IPS-NIHi7 (cell line): ENCODE results near the gene PSTPIP2.
"Not testable (repeated sequence)": the region's sequence is repeated elsewhere in the genome, so short reads cannot be mapped to it uniquely, and the experiment has no call there.

Experiments
- DNase-seq: peaks from one replicate; pipeline ENCODE4 v3.0.0; 2012; ENCODE audit warnings: mixed read lengths; ENCODE audit errors: extremely low spot score

PSTPIP2 gene, protein sequence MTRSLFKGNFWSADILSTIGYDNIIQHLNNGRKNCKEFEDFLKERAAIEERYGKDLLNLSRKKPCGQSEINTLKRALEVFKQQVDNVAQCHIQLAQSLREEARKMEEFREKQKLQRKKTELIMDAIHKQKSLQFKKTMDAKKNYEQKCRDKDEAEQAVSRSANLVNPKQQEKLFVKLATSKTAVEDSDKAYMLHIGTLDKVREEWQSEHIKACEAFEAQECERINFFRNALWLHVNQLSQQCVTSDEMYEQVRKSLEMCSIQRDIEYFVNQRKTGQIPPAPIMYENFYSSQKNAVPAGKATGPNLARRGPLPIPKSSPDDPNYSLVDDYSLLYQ

DNA sequence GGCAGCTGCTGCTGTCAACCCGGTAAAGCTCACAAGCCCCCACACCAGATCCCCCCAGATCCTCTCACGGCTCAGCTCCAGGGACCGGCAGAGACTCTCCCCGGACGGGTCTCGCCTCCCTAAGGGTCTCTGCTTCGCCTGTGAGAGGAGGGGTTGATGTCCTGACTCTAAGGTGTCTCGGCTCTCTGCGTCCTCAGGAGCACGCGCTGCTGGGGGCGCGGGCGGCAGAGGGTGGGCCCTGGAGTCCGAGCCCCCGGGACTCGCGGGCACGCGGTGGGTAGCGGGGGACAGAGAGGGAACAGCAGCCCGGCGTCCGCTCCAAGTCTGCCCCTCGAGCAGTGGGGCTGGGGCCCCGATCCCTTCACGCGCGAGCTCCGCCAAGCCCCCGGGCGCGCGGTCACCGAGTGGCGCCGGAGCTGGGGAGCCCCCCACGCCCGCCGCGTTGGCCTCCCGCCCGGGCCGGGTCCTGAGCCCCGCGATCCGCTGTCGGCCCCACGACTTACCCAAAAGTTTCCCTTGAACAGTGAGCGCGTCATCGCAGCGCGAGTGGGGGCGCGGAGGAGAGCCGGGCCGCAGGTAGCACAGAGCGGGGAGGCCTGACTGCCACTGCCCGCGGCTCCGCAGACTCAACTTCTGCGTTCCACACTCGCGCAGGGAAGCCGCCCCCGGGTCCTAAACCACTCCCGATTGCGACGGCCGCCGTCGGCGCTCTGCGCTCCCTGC is at the start of gene PSTPIP2:
TSS of gene PSTPIP2 (minus strand) at position 608 of the 723 bp plus-strand sequence. CDS start at position 536, 72 bp downstream.
- DNase-seq, result peak; percentile 39

DNA sequence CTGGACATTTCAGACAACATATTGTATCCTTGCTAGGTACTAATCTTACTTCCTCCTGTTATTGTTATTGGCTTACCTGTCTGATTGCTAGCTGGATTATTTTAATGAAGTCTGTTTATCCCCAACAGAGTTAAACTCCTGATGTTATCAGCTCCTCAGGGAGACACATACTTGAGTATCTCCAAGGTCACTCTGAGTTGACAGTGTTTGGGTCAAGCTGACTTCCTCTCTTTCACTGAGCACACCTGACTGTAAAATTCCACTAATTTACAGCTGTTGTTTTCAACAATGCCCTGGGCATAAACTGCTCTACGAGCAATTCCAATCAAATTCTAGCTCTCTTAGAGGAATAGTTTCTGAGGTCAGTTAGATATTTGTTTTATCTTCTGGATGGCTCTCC is 41.7 kb upstream of the PSTPIP2 start:
- DNase-seq, result no peak

DNA sequence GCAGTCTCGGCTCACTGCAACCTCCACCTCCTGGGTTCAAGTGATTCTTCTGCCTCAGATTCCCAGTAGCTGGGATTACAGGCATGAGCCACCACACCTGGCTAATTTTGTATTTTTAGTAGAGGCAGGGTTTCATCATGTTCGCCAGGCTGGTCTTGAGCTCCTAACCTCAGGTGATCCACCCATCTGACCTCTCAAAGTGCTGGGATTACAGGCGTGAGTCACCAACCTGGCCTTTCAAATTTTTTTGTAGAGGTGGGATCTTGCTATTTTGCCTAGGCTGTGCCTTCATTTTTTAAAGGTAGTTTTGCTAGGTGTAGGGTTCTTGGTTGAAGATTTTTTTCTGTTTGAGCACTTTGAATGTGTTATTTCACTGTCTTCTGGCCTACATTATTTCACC is 38.3 kb upstream of the PSTPIP2 start:
- DNase-seq, result no peak

DNA sequence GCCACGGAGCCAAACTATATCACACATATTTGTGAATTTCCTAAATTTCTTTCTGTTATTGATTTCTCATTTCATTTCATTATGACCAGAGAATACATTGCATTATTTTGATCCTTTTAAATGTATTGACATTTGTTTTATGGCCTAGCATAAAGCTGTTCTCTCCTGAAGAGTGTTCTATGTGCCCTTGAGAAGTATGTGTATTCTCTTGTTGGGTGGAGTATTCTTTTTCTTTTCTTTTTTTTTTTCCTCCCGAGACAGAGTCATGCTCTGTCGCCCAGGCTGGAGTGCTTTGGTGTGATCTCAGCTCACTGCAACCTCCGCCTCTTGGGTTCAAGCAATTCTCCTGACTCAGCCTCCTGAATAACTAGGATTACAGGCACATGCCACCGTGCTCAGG is 37.3 kb upstream of the PSTPIP2 start:
- no peak for DNase-seq

DNA sequence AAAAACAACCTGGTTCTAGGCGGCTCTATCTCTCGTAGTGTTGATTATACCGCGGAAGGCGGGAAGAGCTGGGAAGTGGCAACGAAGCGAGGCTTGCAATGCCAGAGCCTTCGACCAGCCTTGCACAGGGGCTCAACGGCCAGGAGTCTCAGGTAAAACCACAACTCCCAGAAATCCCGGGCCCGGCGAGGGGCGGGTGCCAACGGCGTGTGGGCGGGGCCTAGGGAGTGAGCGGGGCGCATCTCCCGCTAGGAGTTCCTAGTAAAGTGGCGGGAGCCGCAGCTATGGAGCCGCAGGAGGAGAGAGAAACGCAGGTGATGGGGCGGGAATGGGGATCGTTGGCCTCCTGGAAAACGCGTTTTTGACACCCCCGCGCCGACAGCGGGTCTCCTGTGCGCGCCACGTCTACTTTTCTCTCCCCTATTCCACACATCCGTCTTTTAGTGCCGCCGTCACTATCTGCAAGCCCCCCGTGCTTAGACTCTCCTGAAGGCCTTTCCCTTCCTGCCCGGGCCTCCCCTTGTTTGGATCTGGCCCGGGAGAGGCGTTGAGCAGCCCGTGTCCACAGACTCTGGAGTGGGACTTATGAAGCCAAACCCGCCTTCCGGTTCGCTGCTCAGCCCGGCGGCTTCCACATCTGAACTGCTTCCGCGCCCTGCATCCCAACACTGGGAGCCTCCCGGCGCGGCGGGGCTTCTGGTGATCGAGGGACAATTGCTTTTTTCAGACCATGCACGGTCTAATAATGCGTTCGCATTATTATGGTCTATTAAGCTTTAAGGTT is 32.3 kb upstream of the PSTPIP2 start, which contains the start of gene HAUS1:
TSS of gene HAUS1 (plus strand) at position 258 of the 784 bp plus-strand sequence. CDS start at position 285, 27 bp downstream.
- peak; percentile 98 for DNase-seq

DNA sequence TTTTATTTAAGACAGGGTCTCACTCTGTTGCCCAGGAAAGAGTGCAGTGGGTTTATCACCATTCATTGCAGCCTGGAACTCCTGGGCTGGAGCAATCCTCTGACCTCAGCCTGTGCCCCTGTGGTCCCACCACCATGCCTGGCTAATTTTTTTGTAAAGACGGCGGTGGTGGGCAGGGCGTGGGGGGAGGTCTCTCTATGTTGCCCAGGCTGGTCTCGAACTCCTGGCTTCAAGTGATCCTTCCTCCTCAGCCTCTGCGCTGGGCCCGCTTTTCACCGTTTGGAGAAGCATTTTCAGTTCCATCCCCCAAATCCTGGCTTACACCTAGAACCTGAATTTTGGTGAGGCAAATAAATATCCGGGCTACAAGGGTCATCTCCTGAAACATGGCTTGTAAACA is 27.4 kb upstream of the PSTPIP2 start:
- DNase-seq, result no peak

DNA sequence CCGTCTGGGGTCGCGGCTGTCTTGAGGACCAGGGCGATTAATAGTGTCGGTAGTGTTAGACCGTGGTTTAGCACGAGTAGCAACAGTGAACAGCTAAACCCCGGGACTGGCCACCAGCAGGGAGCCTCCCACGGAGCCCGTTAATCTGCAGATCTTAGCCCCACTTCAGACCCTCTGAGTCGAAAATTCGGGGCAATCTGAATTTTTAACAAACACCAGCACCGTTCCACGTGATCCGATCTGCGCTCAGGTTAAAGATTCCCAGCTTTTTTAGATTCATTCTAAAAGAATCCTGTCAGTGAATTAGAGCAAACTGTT is 26.5 kb upstream of the PSTPIP2 start:
- no peak for DNase-seq

DNA sequence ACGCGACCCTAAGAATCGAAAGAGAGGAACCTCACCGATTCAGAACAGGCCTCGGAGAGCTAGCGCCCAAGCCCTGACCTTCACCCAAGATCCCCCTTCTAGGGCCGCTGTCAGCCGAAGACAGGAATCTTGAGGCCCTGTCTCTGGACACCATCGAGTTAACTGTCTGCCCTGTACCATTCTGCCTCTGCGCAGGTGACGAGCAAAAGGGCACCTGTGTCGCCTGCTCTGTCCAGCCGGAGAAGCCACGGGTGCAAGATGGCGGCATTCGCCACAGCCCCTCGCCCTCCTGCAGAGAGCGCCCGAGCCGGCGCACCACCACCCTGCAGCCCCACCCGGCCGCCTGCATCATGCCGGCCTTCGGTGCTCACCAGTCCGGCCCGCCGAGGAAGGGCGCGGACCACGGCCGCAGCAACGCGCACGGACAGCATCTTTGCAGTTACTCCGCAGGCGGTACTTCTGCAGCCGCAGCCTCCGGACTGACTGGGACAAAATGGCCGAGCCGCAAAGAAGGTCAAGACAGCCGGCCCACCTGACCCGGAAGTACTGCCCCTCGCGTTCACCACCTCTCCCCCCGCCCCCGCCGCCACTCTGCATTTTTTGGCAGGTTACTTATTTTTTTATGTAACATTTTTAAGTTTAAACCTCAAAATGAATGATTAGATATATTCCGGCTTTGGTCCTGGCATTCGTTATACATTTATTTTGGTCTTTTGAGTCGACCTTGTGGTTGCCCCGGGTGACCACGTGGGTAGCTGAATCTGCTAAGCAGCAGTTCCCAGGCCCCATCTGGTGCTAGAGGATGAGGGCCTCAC is 25.9 kb upstream of the PSTPIP2 start, which contains the start of gene ATP5F1A:
TSS of gene ATP5F1A (minus strand) at position 496 of the 815 bp plus-strand sequence. CDS start at position 431, 65 bp downstream.
- peak; percentile 87 for DNase-seq

DNA sequence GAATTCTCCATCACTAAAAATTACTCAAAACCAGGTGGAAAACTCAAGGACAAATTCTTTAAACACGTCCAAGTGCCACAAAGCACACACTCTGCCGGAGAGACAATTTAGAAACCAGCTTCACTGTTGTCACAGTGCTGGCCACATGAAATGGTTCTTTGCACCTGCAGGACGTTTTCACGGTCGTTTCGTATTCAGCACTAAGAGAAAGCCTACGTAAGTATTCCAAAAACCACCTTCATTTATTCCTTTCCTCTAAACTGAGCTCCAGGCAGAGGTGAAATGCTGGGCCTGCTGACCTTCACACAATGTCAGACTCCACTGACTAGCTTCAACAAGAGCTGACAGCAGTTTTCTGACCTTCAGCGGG is 25.4 kb upstream of the PSTPIP2 start:
- DNase-seq, result no peak

DNA sequence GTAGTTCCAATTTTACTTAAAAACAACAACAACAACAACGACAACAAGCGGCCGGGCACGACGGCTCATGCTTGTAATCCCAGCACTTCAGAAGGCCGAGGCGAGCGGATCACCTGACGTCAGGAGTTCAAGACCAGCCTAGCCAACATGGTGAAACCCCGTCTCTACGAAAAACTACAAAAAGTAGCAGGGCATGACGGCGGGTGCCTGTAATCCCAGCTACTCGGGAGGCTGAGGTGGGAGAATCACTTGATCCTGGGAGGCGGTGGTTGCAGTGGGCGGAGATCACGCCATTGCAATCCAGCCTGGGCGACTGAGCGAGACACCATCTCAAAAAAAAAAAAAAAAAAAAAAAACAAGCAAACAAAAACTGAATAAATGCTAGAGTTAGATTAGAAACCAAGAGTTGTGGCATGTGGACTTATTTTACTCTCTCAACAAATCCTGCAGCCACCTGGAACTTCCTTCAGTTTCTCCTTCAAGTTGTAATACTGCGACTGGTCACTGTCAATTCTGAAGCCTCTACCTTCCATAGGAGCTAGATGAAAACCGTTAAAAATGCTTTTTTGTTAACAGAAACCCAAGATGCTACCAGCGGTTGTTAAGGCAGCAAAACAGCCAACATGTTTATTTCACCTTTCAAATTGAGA is 24.7 kb upstream of the PSTPIP2 start:
- no peak for DNase-seq

DNA sequence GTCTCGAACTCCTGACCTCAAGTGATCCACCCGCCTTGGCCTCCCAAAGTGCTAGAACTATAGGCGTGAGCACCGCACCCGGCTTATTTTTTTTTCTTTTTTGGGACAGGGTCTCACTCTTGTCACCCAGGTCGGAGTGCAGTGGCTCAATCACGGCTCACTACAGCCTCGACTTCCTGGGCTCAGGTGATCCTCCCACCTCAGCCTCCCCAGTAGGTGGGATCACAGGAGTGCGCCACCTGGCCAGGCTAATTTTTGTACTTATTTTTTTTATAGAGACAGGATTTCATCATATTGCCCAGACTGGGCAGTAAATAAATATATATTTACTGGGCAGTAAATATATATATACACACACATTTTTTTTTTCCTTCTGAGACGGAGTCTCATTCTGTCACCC is 23.5 kb upstream of the PSTPIP2 start:
- DNase-seq, result no peak

DNA sequence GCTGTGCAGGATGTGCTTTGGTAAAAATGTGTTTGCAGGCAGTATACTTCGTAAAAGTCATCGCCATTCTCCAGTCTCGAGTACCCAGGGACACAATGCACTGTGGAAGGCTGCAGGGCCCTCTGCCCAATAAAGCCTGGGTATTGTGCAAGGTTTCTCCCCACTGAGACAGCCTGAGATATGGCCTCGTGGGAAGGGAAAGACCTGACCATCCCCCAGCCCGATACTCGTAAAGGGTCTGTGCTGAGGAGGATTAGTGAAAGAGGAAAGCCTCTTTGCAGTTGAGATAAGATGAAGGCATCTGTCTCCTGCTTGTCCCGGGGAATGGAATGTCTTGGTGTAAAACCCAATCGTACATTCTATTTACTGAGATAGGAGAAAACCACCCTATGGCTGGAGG is 16.4 kb upstream of the PSTPIP2 start:
- DNase-seq, result not testable (repeated sequence)

DNA sequence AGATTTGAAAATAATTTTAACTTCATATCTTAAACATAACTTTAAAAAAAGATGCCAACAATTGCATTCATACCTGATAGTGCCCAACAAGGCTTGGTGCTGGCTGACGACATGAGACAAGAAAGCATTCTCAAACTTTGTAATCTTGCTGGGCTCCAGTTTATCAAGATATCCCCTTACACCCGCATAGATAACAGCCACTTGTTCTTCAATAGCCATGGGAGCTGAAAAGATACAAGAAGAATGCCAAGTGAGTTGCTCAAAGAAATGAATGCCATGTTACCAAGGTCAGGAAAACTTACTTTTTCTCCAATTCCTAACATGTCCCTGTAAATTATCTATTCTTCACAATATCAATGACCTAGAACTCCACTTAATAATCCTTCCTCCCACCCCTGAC is 12.4 kb upstream of the PSTPIP2 start:
- DNase-seq, result no peak

DNA sequence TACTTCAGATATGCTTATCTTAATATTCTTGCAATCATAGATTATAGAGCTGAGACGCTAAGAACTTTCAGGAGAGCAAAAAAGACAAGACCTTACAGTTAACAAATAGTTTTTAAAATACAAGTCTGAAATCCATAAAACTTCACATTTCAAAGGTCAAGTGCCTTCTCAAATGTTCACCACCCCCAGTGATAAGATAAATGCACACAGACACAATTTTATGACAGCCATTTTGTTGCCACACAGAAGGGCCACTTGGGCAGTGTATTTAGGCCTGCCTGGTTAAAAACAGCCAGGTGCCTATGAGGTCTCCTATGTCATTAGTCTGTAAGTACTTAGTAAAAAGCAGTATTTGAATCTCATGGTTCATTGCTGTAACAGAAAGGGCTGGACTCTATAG is 8.1 kb upstream of the PSTPIP2 start:
- no peak for DNase-seq

DNA sequence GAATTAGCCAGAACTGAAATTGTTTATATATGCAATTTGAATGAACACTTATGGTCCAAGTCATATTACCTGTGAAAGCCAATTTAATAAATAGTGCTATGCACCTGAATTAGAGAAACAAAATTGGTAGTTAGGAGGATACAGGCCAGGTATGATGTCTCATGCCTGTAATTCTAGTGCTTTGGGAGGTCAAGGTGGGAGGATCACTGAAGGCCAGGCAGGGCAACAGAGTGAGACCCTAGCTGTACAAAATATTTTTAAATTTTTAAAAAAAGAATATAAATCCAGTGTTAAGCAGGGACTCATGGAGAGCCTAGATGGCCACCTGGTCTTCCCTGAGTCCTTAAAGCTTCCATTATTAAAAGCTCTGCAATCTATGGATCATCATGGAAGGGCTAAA is 7.3 kb upstream of the PSTPIP2 start:
- DNase-seq, result no peak

DNA sequence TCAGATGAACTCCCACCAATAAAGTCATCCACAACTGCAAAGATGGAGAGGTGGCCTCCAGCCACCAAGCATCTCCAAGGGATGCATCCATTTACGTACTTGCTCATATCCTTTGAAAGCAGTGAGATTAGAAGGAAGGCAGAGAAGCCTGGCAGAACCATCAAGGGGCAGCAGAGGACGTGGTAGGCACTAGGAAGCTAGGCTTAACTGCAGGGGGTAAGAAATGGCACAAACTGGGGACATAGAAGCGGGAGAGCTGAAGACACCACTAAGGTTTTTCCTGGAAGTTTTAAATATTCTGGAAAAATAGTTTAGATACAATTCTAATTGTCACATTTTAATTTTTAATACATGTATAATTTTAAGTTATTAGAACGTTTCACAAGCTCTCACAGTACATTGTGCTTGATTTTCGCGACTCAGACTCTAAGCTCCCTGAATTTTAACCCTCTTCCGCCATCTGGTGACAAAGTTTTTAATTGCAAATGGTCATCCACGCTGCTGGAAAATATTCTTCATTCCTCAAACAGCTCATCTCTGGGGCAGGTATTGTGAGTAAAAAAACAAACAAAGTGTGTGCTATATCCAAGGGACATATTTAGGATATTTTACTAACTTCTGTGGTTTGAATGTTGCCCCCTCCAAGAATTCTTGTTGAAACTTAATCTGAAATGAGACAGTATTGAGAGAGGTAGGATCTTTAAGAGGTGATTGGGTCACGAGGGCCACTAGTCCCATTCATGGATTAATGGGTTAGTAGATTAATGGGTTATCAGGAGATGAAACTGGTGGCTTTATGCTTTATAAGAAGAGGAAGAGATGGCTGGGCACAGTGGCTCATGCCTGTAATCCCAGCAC is 1.6 kb upstream of the PSTPIP2 start:
- peak; percentile 45 for DNase-seq

DNA sequence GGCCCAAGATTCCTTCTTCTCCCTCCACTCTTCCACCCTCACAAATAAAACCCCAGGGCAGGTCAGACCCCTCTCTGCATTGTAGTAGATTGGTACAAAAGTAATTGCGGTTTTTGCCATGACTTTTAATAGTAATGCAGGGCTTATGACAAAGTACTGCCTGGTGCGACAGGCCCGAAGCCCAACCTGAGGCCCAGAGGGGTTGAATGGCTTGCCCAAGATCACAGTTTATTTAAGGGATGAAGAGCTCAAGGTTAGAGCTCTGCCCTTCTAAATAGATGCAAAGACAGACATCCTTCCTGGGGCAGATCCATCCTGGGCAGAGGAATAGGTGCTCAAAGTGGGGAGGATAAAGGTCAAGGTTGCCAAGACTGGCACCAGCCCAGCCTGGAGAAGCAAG is 899 bp upstream of the PSTPIP2 start:
- no peak for DNase-seq

DNA sequence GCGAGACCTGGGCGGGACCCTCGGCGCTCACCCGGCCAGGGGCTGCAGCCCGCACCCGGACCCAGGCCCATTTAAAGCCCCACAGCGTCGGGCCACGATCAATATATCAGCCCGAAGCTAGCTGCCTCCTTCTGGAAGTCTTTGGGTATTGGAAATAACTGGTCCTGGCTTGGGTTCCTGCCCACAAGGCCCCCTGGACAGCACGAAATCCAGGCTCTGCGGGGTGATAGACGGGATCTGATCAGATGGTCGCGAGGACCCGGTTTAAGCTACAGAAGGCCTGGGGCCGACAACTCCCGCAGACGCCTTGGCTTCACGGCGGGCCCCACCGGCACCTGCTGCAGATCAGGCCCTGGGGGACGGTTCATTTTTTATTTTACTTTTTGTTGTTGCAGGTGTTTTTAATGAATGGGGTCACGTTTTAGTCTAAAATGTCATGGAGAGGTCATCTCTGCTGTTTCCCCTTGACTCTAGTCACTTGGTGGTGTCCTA is 362 bp upstream of the PSTPIP2 start:
- no peak for DNase-seq

DNA sequence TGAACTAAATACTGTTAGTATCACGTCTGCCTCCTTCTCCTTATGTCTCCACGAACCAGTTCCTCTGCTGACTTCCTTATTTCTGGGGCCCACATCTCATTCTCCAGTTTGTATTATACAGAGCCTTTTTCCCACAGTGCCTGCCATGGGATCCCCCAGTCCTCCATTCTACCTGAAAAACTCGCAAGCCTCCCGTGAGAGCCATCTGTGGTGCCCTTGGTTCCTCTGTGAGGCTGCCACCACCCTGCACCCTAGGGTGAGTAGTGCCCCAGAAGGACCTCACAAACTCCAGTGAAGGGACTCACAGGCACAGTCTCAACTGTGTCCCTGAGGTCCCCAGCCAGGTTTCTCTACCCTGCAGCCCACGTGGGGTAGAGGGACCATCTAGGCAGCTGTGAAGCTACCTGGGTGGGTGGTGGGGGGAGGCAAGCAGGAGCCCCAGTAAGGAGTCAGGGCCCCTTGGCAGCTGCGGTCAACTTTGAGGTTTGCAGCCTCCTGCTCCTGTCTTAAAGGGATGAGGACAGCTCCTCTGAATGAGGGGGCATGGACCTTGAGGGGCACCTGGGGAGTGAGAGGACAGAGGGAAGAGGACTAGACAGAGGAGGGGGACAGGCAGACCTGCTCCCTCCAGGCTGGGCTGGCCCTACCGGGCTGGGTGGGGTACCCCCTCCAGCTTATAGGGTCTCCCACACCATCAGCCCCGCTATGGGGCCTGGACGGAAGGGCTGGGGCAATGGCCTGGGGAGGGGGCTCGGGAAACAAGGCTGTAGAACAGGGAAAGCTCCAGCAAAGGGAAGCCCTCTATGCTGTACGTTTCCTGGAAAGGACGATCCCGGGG is 1.0 kb downstream of the PSTPIP2 start:
- no peak for DNase-seq
